GM12878 (cell line): Measurements from ENCODE around the gene DOCK9. TPM values are rescaled to one million over a fixed set of nuclear protein-coding genes. Genes with fewer than 3 reads are reported as not detected.

Experiments used
- ATAC-seq: fragments of 200-7000 bp; cut with Tn5 transposase; 3 replicates; pipeline ENCODE4 v1.9.1; 2020; ENCODE audit warnings: mild to moderate bottlenecking, moderate library complexity
- BruUV-seq: library from RNA; stranded (reverse); fragments of 400-500 nt; replicated peaks from 2 replicates; lab custom pipeline; 2021; lab: Mats Ljungman, UMichigan
- CTCF ChIA-PET: fragments of 300-600 bp; sonication (Branson Sonifier 250); formaldehyde crosslinking; extraction: SDS; loops from one replicate; lab custom pipeline; 2021; ENCODE audit warnings: inconsistent platforms; lab: Yijun Ruan, JAX
- POLR2A ChIA-PET: fragments of 350-600 bp; formaldehyde crosslinking; extraction: SDS; loops from one replicate; lab custom pipeline; 2021; ENCODE audit warnings: inconsistent platforms; lab: Charles Lee
- RAD21 ChIA-PET: fragments of 300-600 bp; sonication (Branson Sonifier 250); formaldehyde crosslinking; loops from one replicate; lab custom pipeline; 2023; ENCODE audit warnings: antibody characterized with exemption; ENCODE audit not compliant: unreplicated experiment; lab: Charles Lee
- SMC1A ChIA-PET: fragments of 300-600 bp; sonication (Branson Sonifier 250); formaldehyde crosslinking; loops from one replicate; lab custom pipeline; 2023; ENCODE audit not compliant: unreplicated experiment, uncharacterized antibody; lab: Charles Lee
- DNase-seq: peaks from one replicate; pipeline ENCODE4 v3.0.0-alpha.2; 2011; ENCODE audit warnings: low read depth, low spot score
- FAIRE-seq: peaks from 3 replicates; lab custom pipeline; 2011; peaks lifted over from hg19 to GRCh38; lab: Jason Lieb, UNC
- H2AFZ ChIP-seq: 2 replicates; pipeline ENCODE4 v1.6.0; 2011; ENCODE audit warnings: low read depth, low read length, control low read depth; ENCODE audit not compliant: control insufficient read depth
- H3K27ac ChIP-seq: 2 replicates; pipeline ENCODE4 v1.5.1; 2011; ENCODE audit warnings: control low read depth; ENCODE audit not compliant: control insufficient read depth, insufficient read depth
- H3K27me3 ChIP-seq, 2 experiments: replicated peaks in 1 of 2; 2 replicates each; pipeline versions ENCODE4 v1.6.0 to v1.6.1; 2011; ENCODE audit warnings: low read length in 1 of 2; ENCODE audit not compliant: control insufficient read depth in 2 of 2, insufficient read depth in 2 of 2
- H3K36me3 ChIP-seq, 2 experiments: 2 replicates each; pipeline ENCODE4 v1.5.1; 2011; ENCODE audit warnings: low read length in 1 of 2; ENCODE audit not compliant: control insufficient read depth in 2 of 2, insufficient read depth in 2 of 2
- H3K4me1 ChIP-seq: 2 replicates; pipeline ENCODE4 v1.6.1; 2011; ENCODE audit warnings: mild to moderate bottlenecking, low read length, moderate library complexity, mixed read lengths; ENCODE audit not compliant: control insufficient read depth, insufficient read depth
- H3K4me2 ChIP-seq: 2 replicates; pipeline ENCODE4 v1.6.0; 2011; ENCODE audit warnings: control low read depth; ENCODE audit not compliant: control insufficient read depth, insufficient read depth
- H3K4me3 ChIP-seq: fragments of 200-600 bp; sonication (generic); 2 replicates; pipeline ENCODE4 v1.5.1; 2016
- H3K79me2 ChIP-seq: 2 replicates; pipeline ENCODE4 v1.6.0; 2011; ENCODE audit warnings: low read length; ENCODE audit not compliant: control insufficient read depth, insufficient read depth
- H3K9ac ChIP-seq: 2 replicates; pipeline ENCODE4 v1.8.0; 2011; ENCODE audit warnings: low read length, control low read depth, mixed read lengths; ENCODE audit not compliant: control insufficient read depth, insufficient read depth
- H3K9me3 ChIP-seq: replicated peaks from 3 replicates; pipeline ENCODE4 v1.5.1; 2011; ENCODE audit warnings: mild to moderate bottlenecking, low read length; ENCODE audit not compliant: control insufficient read depth, insufficient read depth
- H4K20me1 ChIP-seq: 2 replicates; pipeline ENCODE4 v1.6.0; 2011; ENCODE audit not compliant: control insufficient read depth, insufficient read depth
- BCL11A ChIP-seq: IDR thresholded peaks from 2 replicates; pipeline ENCODE4 v1.6.1; 2011; ENCODE audit warnings: low read depth, low read length
- BHLHE40 ChIP-seq, 2 experiments: fragments of 450-650 bp in 1 of 2; IDR thresholded peaks; 2 replicates each; pipeline ENCODE4 v1.6.1; 2011 to 2017; ENCODE audit warnings: low read depth in 2 of 2, borderline replicate concordance in 1 of 2, improper control_type of control experiment in 1 of 2, low read length in 1 of 2, mild to moderate bottlenecking in 1 of 2
- CBX5 ChIP-seq: sonication (generic); IDR thresholded peaks from 2 replicates; pipeline ENCODE4 v1.6.1; 2016; ENCODE audit warnings: low read depth, moderate library complexity, mild to moderate bottlenecking, inconsistent platforms
- HCFC1 ChIP-seq: fragments of 150-350 bp; IDR thresholded peaks from 2 replicates; pipeline ENCODE4 v1.6.1; 2014; ENCODE audit warnings: low read length
- NFYA ChIP-seq: IDR thresholded peaks from 2 replicates; pipeline ENCODE4 v1.6.1; 2011; ENCODE audit warnings: low read depth, mild to moderate bottlenecking, low read length, improper control_type of control experiment, borderline replicate concordance
- PAX8 ChIP-seq: fragments of 450-650 bp; IDR thresholded peaks from 2 replicates; pipeline ENCODE4 v1.6.1; 2017; ENCODE audit warnings: mild to moderate bottlenecking, moderate library complexity
- POLR2A ChIP-seq: IDR thresholded peaks from 2 replicates; pipeline ENCODE4 v1.6.1; 2011; ENCODE audit warnings: low read depth, mild to moderate bottlenecking, low read length
- RELB ChIP-seq: fragments of 450-650 bp; IDR thresholded peaks from 2 replicates; pipeline ENCODE4 v1.6.1; 2017; ENCODE audit warnings: low read depth, mild to moderate bottlenecking, moderate library complexity
- SUPT20H ChIP-seq: IDR thresholded peaks from 2 replicates; pipeline ENCODE4 v1.6.1; 2011; ENCODE audit warnings: low read depth, mild to moderate bottlenecking, low read length, moderate library complexity, borderline replicate concordance; ENCODE audit not compliant: control insufficient read depth
- SUZ12 ChIP-seq: fragments of 200-600 bp; sonication (generic); IDR thresholded peaks from one replicate; pipeline ENCODE4 v1.6.1; 2018; ENCODE audit warnings: antibody characterized with exemption, mild to moderate bottlenecking; ENCODE audit not compliant: unreplicated experiment
- ZNF217 ChIP-seq: fragments of 450-650 bp; IDR thresholded peaks from 2 replicates; pipeline ENCODE4 v1.6.1; 2017; ENCODE audit warnings: antibody characterized with exemption, mild to moderate bottlenecking
- ZSCAN29 ChIP-seq: fragments of 450-650 bp; IDR thresholded peaks from 2 replicates; pipeline ENCODE4 v1.6.1; 2017; ENCODE audit warnings: mild to moderate bottlenecking, moderate library complexity
- WGBS: methylation state at CpG from one replicate; pipeline ENCODE4 v1.1.6; 2016; ENCODE audit warnings: low lambda C conversion rate; ENCODE audit not compliant: insufficient replicate concordance, insufficient coverage; ENCODE audit errors: missing lambda C conversion rate; 5-methylcytosine and 5-hydroxymethylcytosine counted together
- in situ Hi-C: fragments of 300-500 bp; cut with MboI; formaldehyde crosslinking; loops from 9 replicates; pipeline ENCODE4 v1.14.3; 2018; ENCODE audit warnings: mixed read lengths
- intact Hi-C: fragments of 100-400 bp; cut with micrococcal nuclease; formaldehyde crosslinking; loops from one replicate; pipeline ENCODE4 v1.14.2; 2022; ENCODE audit not compliant: unreplicated experiment
- polyA plus RNA-seq, 11 experiments: library from polyadenylated mRNA; depleted of rRNA in 4 of 11; unstranded in 6 of 11; stranded (reverse) in 5 of 11; fragments of >200 nt; fragmentation: Nextera tagmentation in 4 of 11; fragmentation: Illumina TruSeq in 1 of 11; extraction: Ambion mirVana in 4 of 11; extraction: Trizol in 1 of 11; gene quantifications; 1 replicate in 1 of 11; 2 replicates in 10 of 11; pipeline versions ENCODE4 v1.2.1 to v1.2.3, GENCODE V29; 2011 to 2016; ENCODE audit warnings: inconsistent platforms in 2 of 11, missing spikeins in 2 of 11, low read depth in 1 of 11
- total RNA-seq, 4 experiments: library from RNA; depleted of rRNA in 3 of 4; stranded (reverse); fragments of >200 nt in 3 of 4; fragmentation: Illumina TruSeq in 1 of 4; extraction: Trizol in 1 of 4; gene quantifications; 2 replicates each; pipeline versions ENCODE4 v1.2.1 to v1.2.3, GENCODE V29; 2013 to 2021
- TF ChIP-seq, protein P1 (sequence below): IDR thresholded peaks from 2 replicates; pipeline ENCODE4 v1.6.1; 2011; ENCODE audit warnings: low read depth, mild to moderate bottlenecking, low read length, moderate library complexity, borderline replicate concordance; ENCODE audit errors: extremely low read depth
- TF ChIP-seq, protein P2 (sequence below): fragments of 150-350 bp; IDR thresholded peaks from 2 replicates; pipeline ENCODE4 v1.6.1; 2014; ENCODE audit warnings: mild to moderate bottlenecking, low read depth, low read length

The DOCK9 gene
- total and polyA plus RNA-seq, 10 of the 15 experiments (the other 5 are each of a cell fraction or from before 2014, with no cell fraction given) = 0.09 to 2.9 (median 0.74) TPM

DNA sequence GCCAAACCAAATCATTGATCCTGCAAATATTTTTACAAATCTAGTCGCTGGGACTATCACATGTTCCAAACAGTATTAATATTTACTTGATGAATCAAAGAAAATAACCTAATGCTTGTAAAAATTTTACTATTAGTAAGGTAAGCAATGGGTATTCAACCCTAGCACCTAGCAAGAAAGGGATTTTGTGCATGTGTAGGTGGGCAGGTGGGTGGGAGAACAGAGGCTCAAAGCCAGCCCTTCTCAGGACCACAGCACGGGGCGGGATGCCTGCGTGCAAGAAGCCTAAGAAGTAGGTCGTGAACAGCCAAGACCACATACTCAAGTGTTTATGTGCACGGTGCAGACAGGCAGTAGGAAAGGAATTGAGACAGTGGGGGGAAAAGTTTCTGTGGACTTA lies 26.6 kb downstream of the DOCK9 start:
- Histone ChIP-seq H4K20me1 (no peaks in the 10 kb centered on the region), H3K27me3 (no peaks in the 10 kb centered on the region), H2AFZ (no peak overlapping the region), H3K4me1 (no peaks in the 10 kb centered on the region), H3K4me3 (no peak overlapping the region), H3K9me3 (no peaks in the 10 kb centered on the region; the same call in 2 of the 3 replicates), H3K79me2 (no peaks in the 10 kb centered on the region), H3K9ac (no peak overlapping the region), H3K4me2 (no peak overlapping the region), H3K36me3 (no peaks in the 10 kb centered on the region), H3K27ac (no peak overlapping the region)
- ATAC-seq = no peak
- 75% methylated on average over 6 of the region's 6 CpGs for WGBS
- no TSS peak for BruUV-seq
- RAD21 ChIA-PET = no interaction called here
- in situ Hi-C loops (no loop called here), intact Hi-C loops (no loop called here)
- DNase-seq = no peak
- SMC1A ChIA-PET = interaction anchor here (1.1 kb wide), 1 partner anchor 32 kb away, joined by 3 read pairs; no protein-coding TSS in a partner anchor
- CTCF ChIA-PET = no interaction called here
- TF ChIP-seq ZNF217 (no peak), BCL11A (no peak), SUPT20H (no peak), POLR2A (no peak), HCFC1 (no peak), NFYA (no peak), PAX8 (no peak), BHLHE40 (IDR thresholded peaks at IDR 0.05; ENCODE audit: borderline replicate concordance in 1 of 2, low read depth in 2 of 2, low read length in 1 of 2) (no peak), RELB (no peak), SUZ12 (no peak), ZSCAN29 (no peak), CBX5 (no peak)
- TF ChIP-seq, protein P1, sequence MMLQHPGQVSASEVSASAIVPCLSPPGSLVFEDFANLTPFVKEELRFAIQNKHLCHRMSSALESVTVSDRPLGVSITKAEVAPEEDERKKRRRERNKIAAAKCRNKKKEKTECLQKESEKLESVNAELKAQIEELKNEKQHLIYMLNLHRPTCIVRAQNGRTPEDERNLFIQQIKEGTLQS = no peak
- TF ChIP-seq, protein P2, sequence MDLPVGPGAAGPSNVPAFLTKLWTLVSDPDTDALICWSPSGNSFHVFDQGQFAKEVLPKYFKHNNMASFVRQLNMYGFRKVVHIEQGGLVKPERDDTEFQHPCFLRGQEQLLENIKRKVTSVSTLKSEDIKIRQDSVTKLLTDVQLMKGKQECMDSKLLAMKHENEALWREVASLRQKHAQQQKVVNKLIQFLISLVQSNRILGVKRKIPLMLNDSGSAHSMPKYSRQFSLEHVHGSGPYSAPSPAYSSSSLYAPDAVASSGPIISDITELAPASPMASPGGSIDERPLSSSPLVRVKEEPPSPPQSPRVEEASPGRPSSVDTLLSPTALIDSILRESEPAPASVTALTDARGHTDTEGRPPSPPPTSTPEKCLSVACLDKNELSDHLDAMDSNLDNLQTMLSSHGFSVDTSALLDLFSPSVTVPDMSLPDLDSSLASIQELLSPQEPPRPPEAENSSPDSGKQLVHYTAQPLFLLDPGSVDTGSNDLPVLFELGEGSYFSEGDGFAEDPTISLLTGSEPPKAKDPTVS = no peak
- FAIRE-seq = no peak
- POLR2A ChIA-PET = no interaction called here
